ENCODE data around the gene COBL.
"Not testable (repeated sequence)": the region's sequence is repeated elsewhere in the genome, so short reads cannot be mapped to it uniquely, and the experiment has no call there.

Gene COBL

DNA sequence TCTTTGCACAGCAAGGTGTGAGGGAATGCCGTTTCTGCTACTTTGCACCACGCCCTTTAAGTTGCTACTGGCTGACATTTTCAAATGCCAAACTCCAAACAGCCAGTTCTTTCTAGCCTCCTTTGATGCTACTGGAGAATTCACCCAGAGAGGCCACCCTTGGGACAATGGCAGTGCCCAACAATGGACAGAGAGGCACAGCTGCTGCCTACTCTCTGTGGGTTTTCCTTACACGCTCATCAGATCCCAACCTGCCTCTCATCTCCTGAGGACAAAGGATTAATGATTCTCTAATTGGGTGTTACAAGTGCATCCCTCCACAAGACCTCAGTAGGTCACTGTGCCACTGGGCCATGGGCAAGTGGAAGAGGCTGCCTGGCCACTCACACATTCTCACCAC, 105.8 kb downstream of the COBL start:
- no peak for DNase-seq (ENCODE audit: low read depth in 1 of 2, low spot score in 1 of 2)

DNA sequence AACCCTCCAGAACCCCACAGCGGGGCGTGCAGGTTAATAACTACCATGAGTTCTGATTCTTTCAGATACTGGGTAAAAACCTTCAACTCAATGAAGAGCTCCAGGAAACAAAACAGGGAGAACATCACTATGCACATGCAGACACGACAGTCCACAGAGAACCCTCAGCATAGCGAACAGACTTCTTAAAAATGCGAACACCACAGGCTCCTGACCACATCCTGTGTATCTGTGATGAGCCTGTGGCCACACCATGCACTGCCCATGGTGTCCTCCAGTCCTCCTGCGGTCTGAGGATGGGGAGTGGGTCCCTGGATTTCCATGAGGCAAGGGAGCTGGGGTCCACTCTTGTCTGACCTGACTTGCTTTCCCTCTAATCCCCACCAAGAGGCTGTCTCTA, 107.2 kb downstream of the COBL start:
- DNase-seq (ENCODE audit: low read depth in 1 of 2, low spot score in 1 of 2) = no peak

DNA sequence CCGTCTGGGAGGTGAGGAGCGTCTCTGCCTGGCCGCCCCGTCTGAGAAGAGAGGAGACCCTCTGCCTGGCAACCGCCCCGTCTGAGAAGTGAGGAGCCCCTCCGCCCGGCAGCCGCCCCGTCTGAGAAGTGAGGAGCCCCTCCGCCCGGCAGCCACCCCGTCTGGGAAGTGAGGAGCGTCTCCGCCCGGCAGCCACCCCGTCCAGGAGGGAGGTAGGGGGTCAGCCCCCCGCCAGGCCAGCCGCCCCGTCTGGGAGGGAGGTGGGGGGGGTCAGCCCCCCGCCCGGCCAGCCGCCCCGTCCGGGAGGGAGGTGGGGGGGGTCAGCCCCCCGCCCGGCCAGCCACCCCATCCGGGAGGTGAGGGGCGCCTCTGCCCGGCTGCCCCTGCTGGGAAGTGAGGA, 108.5 kb downstream of the COBL start:
- DNase-seq (ENCODE audit: low read depth in 1 of 2, low spot score in 1 of 2) = not testable (repeated sequence)

DNA sequence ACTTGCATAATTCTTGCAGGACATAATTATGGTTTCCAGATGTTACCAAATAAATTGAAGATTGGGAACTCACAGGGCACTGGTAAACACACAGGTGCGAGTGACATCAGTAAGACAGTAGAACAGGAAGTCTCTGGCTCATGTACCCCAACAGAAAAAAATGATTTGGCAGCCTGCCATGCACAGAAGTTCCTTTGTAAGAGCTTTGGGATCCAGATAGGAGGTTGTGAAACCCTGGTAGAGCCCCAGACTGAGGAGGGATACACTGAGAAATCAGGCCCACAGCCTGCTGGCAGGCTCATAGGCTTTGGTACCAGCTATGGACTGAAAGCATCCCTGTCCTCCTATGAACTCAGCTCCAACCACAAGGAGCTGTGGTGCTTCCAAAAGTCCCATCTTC, 118.0 kb downstream of the COBL start:
- no peak for DNase-seq (ENCODE audit: low read depth in 1 of 2, low spot score in 1 of 2)

- no peak for DNase-seq (ENCODE audit: low read depth in 1 of 2, low spot score in 1 of 2)
Measured at GRCh38 chr7:51190969-51191368, 125.6 kb downstream of the COBL start.

GRCh38 chr7:51189777-51190176, 126.8 kb downstream of the COBL start:
- DNase-seq (ENCODE audit: low read depth in 1 of 2, low spot score in 1 of 2) = no peak

GRCh38 chr7:51188987-51189386, 127.6 kb downstream of the COBL start:
- DNase-seq (ENCODE audit: low read depth in 1 of 2, low spot score in 1 of 2) = no peak

- DNase-seq (ENCODE audit: low read depth in 1 of 2, low spot score in 1 of 2) = no peak
Measured at GRCh38 chr7:51187941-51188340, 128.7 kb downstream of the COBL start.

DNA sequence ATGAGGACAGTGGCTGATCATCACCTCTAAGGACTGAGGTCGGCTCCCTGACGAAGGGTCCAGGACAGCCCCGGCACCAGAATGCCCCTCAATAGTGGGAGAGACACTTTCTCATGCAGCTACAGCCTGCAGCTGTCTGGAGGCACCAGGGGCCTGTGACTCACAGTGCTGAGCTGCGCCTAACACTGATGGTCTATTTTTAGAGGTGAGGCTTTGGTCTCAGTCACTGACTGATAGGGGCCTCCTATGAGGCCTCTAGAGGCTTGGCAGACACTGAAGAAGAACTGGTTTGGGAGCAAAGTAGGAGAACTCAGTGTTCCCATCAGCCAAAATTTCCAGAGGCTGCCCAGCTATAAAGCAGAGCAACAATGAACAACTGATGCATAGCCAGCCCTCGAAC, 130.1 kb downstream of the COBL start:
- no peak for DNase-seq (ENCODE audit: low read depth in 1 of 2, low spot score in 1 of 2)

GRCh38 chr7:51182636-51183166, 133.9 kb downstream of the COBL start:
- no peak for DNase-seq (ENCODE audit: low read depth in 1 of 2, low spot score in 1 of 2)

DNA sequence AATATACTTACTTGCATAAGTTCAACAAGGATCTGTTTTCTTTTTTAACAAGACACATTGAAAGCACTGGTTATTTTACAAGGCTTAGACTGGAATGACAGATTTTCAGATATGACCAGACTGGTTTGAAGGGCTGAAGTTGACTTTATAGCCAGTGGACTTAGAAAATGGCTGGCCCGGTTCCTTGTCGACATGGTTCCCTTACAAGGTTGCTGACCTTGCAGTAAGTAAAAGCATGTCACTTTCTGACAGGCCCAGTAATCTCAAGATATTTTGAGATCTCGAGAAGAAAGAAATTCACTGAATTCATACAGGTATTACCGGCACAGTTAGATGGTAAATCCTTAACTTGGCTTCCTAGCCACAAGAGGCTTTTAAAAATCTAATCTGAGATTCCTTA, 136.5 kb downstream of the COBL start:
- DNase-seq (ENCODE audit: low read depth in 1 of 2, low spot score in 1 of 2) = no peak

DNA sequence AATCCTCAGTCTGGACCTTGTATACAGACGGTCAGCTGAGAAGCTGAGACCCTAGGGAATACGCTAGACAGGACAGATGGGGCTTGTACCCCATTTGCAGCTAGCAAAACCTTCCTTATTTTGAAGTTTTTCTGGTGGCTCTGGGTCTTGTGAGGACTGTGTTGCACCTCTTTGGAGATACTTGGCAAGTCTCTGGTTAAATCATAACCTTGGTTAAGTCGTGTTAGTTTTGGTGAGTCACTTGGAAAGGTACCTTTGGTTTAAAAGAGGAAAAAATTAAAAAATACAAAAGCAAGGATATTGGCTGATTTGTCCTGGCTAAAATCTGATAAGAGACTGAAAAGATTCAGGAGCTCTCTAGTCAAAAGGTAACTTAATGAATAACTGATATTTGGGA, 140.6 kb downstream of the COBL start:
- DNase-seq (ENCODE audit: low read depth in 1 of 2, low spot score in 1 of 2) = no peak

GRCh38 chr7:51175316-51175991, 141.2 kb downstream of the COBL start:
- no peak for DNase-seq (ENCODE audit: low read depth in 1 of 2, low spot score in 1 of 2)

- DNase-seq (ENCODE audit: low read depth in 1 of 2, low spot score in 1 of 2) = no peak
Measured at GRCh38 chr7:51165337-51165736, 151.3 kb downstream of the COBL start.

GRCh38 chr7:51162724-51163329, 153.8 kb downstream of the COBL start:
- DNase-seq (ENCODE audit: low read depth in 1 of 2, low spot score in 1 of 2) = peak; percentile 35 to 63

GRCh38 chr7:51161937-51162336, 154.7 kb downstream of the COBL start:
- no peak for DNase-seq (ENCODE audit: low read depth in 1 of 2, low spot score in 1 of 2)

- peak; percentile 14 to 29 for DNase-seq (ENCODE audit: low read depth in 1 of 2, low spot score in 1 of 2)
Measured at GRCh38 chr7:51160990-51161615, 155.5 kb downstream of the COBL start.

- no peak for DNase-seq (ENCODE audit: low read depth in 1 of 2, low spot score in 1 of 2)
Measured at GRCh38 chr7:51160411-51160810, 156.2 kb downstream of the COBL start.

DNA sequence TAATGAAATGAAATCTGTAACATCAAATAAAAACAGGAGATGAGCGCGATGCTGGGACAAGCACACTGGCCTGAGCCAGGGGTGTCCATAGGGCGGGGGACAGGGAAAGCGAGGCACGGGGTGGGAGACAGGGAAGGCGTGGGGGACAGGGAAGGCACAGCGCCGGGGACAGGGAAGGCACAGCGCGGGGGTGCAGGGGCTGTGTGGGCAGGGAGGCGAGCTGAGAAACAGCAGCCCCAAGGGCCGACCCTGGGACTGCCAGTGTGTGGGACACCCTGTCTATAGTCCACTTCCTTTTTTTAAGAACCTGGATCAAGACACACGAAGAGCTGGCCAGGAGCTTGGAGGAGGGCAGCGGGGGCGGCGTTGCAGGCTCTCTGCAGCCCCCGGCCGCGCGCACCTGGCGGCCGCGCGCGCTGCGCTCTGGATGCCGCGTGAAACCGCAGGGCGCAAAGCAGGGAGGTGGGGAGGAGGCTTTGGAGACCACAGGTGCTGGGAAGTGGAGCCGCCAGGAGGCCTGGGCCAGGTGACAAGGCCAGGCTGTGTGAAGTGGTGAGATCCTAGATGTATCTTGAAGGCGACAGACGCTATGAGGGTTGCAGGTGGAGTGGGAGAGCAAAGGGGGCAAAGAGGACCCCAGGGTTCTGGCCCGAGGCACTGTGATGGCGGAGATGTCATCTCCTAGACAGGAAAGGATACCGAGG, 157.7 kb downstream of the COBL start:
- DNase-seq (ENCODE audit: low read depth in 1 of 2, low spot score in 1 of 2) = no peak

- DNase-seq (ENCODE audit: low read depth in 1 of 2, low spot score in 1 of 2) = no peak
Measured at GRCh38 chr7:51158211-51158610, 158.4 kb downstream of the COBL start.

DNA sequence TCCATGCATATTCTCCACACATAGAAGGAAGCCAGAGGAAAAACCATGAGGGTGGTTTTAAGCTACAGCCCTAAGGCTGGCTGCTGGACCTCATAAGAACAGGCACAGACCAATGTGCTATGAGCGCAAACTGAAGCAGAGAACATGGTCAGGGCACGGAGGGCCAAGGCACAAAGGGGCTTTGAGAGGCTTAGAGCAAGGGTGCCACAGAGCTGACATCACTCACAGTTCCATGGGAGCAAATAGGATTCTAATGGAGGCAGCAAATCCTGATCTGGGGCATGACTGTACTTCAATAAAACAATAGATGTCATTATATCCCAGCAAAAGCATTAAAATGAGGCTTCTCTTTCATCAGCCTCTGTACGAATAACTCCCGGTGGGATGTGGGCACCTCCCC, 162.4 kb downstream of the COBL start:
- no peak for DNase-seq (ENCODE audit: low read depth in 1 of 2, low spot score in 1 of 2)

- no peak for DNase-seq (ENCODE audit: low read depth in 1 of 2, low spot score in 1 of 2)
Measured at GRCh38 chr7:51152706-51153200, 163.9 kb downstream of the COBL start.

Measured in activated CD4-positive, alpha-beta T cell treated with anti-CD3 and anti-CD28 coated beads, Interleukin-2, amount 50 U/mL, for 24 hours (primary cell).